ENCODE measurements around the gene ETS2. TPM values are rescaled to one million over a fixed set of nuclear protein-coding genes. Genes with fewer than 3 reads are reported as not detected.

ETS2 gene
- total and polyA plus RNA-seq, 2 experiments from 2014 or later: 19.5 to 36.8 TPM

- TF ChIP-seq ZNF462 (CRISPR knock-in tag; IDR thresholded peaks at IDR 0.05) (no peak), EZH2phosphoT487 (IDR thresholded peaks at IDR 0.05; ENCODE audit: unreplicated experiment) (no peak), JUNB (IDR thresholded peaks at IDR 0.05; ENCODE audit: unreplicated experiment) (no peak), REST (IDR thresholded peaks at IDR 0.05; ENCODE audit: unreplicated experiment) (no peak), ZNF331 (CRISPR knock-in tag; IDR thresholded peaks at IDR 0.05; ENCODE audit: low read depth) (no peak), ZNF114 (CRISPR knock-in tag; IDR thresholded peaks at IDR 0.05) (no peak), NANOG (IDR thresholded peaks at IDR 0.05; ENCODE audit: borderline replicate concordance) (no peak)
Observed at GRCh38 chr21:38864964-38865363, 59.2 kb downstream of the ETS2 start (continued).

Measured in GM23338 (cell line).